HG03558 (cell line): Measurements from ENCODE around the gene SCUBE1.

ENCODE experiments used
- ATAC-seq: cut with Tn5 transposase; IDR thresholded peaks from one replicate; pipeline ENCODE4 v1.9.1; 2021; ENCODE audit warnings: moderate number of reproducible peaks; ENCODE audit not compliant: unreplicated experiment; ENCODE audit errors: extremely low read depth

The SCUBE1 gene

DNA sequence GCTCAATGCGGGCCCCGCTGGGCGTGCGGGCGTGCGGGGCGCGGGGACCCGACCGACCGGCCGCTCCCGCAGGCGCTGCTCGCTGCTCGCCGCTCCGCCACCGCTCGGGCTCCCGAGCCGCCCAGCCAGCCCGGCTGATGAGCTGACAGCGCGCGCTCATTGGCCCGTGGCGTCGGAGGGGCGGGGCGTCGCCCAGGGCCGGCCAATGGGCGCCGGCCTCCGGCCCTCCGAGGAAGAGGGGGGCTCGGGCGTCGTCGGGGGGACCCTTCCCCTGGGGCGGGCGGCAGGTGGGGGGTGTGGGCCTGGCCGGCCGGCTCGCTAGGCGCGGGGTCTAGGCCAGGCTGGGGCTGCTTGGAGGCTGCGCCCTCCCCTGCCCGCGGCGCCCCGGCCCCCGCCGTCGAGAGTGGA, at the start of gene SCUBE1:
Gene SCUBE1 (minus strand): TSS at position 111 of the 408 bp plus-strand sequence. CDS start 111 bp downstream, outside the sequence.
- ATAC-seq = no peak

DNA sequence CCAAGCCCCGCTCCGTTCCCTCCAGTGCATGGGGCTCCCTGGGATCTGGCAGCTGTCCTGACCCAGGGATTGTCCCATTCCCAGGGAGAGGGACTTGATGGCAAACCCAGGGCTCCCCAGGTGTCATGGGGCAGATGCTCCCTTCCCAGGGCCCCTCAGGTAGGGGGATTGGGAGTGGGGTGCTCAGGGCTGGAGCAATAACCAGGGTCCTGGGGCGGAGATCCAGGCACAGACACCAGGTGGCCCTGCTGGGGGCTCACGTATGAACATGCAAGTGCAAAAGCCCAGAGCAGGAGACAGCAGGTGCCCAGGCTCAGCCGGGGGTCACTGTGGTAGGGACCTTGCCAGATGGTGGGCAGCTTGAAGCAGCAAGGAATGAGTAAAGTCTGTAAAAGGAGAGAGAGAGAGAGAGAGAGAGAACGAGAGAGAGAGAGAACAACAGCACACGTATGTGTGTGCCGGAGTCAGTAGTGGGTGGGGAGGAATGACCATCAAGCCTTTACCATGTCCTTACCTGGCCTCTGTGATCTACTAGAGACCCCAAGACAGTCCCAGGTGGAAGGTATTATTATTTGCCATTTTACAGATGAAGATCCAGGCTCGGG, 49.3 kb upstream of the SCUBE1 start:
- no peak for ATAC-seq

DNA sequence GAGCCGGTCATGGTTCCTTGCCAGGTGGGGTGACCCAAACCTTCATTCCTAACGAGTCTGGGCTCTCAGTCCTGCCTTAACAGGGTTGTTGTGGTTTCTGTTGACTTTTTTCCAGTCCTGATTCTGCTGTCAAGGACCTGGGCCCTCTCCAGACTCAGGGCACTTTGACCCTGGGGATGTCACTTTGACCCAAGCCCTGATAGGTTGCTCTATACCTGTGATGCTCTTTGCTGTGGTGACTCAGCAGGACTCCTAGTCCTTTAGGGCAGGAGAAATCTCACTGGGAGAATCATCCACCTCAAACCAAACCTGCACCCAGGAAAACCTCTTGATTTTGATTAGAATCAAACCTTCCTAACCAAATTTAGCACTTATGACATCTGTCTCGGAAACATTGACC, 48.1 kb upstream of the SCUBE1 start:
- no peak for ATAC-seq

DNA sequence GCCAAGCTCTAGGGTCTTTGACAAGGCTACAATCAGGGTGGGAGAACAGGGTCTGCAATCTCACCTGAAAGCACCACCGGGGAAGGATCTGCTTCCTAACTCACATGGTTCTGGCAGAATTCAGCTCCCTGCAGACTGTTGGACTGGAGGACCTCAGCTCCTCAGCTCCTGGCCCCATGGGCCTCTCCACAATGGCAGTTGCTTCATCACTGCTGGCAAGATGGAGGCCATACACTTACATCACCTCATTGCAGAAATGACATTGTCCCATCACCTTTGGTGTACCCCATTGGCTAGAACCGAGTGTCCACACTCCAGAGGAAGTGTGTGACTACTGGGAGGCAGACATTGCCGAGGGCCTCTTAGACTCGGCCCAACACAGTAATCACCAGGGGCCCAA, 47.7 kb upstream of the SCUBE1 start:
- ATAC-seq = no peak

DNA sequence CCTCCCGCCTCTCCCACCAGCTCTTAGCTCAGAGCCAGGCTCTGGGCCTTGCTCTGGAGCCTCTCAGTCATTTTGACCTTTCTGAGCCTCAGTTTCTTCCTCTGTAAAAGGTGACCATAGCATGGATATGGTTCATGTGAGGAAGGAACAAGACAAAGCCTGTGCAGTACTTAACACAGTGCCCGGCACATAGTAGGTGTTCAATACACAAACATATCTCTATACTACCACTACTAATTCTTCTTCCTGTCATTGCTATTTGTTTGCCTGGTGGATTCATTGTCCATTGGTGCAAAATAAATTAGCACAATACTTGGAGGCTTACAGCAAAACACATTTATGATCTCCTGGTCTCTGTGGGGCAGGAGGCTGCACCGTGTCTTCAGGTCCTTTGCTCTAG, 47.0 kb upstream of the SCUBE1 start:
- ATAC-seq = no peak

DNA sequence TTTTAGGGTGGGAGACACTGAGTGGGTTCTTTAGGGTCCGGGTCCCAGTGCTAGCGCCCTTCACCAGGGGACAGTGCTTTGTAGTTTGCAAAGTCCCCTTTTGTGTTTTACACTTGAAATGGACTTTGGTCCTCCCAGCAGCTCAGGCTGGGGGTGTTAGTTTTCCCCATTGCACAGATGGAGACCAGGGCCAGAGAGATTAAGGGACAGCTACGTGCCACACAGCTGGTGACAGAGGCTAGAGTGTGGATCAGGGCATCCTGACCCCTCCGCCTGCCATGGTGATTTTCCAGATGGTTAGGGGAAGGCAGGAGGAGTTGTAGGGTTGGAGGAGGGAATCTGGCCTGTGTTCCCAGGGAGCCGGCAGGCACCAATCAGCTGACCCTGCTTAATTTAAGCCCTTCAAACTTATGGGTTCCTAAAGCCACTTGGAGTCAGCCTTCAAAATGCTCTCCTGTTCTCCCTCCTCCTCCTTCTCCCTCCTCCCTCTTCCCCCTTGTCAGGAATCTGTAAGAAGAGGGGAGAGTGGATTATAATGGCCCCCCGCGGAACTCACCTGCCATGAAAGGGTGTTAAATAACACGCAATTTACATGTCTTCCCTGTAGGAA, 46.2 kb upstream of the SCUBE1 start:
- ATAC-seq = no peak

DNA sequence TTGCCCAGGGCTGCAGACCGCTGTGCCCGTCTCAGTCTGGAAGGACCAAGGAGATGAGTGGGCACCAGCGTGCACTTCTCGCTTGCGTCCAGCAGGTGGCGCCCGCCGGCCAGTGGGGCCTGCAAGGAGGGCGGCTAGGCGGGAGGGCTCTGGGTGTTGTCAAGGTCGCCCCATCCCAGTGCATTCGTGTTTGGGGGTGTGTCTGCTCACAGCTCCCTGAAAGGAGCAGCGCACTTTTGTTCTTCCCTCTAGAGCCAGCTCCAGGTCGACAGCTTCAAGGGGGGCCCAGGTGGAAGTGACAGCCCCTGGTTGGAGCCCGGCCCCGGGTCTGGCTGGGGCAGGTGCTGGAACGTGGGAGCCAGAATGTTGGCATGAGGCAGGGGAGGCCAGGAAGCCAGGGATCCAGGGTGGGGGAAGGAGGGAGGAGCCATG, 45.3 kb upstream of the SCUBE1 start:
- ATAC-seq = no peak

DNA sequence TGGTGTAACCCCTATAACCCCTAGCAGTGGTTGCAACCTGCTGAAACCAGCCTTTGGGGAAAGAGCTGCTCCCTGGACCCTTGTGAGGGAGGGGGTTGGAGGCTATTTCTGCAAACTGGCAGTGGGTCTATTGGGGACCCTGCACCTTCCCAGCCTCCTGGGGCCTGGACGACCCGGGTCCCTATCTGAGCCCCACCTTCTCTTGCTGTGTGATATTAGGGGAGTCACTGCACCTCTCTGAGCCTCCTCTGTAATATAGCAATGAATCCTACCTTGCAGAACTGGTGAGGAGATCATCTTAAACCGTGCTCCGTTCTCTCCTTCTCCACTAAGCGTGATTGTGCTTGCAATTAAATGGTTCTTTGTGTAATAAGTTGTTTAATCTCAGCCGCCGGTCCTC, 44.6 kb upstream of the SCUBE1 start:
- no peak for ATAC-seq

DNA sequence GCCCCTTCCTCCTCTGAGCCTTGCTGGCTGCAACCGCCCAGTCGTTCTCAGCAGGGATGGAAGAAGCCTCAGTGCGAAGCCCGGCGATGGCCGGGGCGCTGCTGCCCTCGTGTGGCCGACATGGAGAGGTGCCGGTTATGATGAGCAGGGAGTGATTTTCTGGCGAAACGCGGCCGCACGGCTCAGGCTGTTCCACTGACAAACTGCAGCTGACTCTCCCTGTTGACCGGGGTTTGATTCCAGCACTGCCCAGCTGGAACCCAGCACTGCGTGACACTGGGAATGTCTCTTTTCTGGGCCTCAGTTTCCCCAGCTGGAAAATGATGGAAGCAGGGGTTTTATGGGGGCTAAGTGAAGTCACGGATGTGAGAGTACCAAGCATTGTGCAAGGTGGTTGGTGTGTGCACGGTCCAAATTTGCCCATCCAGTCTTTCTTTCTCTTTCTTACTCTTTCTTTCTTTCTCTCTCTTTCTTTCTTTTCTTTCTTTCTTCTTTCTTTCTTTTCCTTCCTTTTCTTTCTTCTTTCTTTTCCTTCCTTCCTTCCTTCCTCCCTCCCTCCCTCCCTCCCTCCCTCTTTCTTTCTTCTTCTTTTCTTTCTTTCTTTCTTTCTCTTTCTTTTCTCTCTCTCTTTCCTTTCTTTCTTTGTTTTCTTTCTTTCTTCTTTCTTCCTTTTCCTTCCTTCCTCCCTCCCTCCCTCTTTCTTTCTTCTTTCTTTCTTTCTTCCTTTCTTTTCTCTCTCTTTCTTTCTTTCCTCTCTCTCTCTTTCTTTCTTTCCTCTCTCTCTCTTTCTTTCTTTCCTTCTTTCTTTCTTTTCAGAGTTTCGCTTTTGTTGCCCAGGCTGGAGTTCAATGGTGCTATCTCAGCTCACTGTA, 42.8 kb upstream of the SCUBE1 start:
- ATAC-seq = no peak

DNA sequence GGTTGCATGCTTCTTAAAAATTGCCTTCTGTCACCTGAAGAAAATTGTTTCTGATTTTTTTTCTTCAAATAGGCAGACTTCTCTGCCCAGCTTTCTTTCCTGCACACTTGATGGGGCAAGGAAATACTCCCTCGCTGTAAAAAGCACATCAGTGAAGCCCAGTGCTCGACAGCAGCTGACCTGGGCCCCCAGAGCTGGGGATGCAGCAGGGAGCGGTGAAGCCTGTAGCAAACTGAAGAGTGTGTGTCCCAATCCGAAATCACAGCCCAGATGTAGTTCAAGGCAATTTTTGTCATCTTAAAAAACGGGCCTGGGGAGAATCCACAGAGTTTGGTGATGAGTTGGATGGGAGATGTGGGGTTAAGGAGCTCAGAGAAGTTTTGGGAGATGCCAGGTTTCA, 41.7 kb upstream of the SCUBE1 start:
- ATAC-seq = no peak

DNA sequence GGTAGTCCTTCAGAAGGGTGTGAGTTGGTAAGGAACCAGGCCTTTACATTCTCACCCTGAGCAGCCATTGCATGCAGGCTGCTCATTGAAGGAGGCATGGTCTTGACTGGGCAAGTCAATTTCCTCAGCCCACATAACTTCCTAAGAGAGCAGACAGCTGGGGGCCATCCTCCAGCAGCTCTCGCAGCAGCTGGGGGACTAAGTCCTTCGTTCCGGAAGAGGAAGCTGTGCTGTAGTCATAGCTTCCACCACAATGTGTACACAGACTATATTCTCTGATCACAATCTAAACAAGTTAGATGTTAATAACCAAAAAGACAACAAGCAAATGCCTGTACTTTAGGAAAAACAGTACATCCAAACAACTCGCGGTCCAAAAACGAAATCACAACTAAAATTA, 38.5 kb upstream of the SCUBE1 start:
- no peak for ATAC-seq

DNA sequence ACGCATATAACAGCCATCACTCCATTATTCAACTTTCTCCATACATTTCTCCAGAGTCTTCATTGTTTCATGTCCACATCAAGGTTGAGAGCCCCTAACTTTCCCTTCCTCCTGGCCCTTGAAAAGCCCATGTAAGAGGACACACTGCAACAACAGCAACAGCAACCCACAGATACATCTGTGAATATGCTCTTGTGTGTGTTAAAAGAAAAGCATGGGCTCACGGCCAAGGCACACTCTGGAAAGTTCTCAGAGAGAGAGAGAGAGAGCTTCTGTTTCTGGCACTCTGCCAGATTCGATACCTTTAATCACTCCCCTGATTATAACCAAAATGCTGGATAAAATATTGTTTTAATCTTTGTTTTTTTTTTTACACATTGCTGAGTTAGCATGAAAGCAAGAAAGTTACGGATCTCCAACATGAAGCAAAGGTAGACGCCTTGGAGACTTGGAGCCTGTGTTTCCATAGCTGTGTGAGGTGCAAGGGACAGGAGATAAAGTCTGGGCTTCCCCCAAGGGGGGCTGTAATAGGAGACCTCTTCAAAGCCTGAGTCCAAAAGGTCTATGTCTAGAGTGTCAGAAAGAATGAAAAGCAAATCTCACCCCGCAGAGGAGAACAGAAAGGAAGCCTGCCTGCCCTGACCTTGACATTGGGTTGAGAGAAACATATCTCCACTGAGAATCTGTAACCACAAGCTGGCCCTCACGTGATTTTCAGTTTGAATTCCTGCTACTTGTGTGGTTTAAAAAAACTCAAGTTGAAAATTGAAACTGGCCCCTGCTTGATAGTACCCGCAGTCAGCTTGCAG, 34.9 kb upstream of the SCUBE1 start:
- no peak for ATAC-seq

DNA sequence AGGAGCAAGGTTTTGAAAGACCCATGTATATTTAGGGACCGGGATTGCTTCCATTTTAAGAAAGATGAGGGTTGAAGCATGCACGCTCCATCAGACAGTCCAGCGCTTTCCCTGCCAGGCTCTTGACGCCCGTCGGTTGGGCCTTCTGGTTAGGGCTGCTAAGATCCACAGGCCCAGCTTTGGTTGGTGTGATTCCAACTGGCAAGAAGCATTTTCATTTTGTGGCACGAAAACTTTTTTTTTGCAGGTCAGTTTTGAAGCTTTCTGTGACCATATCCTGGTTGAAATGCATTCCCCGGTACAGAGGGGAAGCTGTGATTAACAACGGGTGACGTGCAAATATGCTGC, 34.4 kb upstream of the SCUBE1 start:
- no peak for ATAC-seq

DNA sequence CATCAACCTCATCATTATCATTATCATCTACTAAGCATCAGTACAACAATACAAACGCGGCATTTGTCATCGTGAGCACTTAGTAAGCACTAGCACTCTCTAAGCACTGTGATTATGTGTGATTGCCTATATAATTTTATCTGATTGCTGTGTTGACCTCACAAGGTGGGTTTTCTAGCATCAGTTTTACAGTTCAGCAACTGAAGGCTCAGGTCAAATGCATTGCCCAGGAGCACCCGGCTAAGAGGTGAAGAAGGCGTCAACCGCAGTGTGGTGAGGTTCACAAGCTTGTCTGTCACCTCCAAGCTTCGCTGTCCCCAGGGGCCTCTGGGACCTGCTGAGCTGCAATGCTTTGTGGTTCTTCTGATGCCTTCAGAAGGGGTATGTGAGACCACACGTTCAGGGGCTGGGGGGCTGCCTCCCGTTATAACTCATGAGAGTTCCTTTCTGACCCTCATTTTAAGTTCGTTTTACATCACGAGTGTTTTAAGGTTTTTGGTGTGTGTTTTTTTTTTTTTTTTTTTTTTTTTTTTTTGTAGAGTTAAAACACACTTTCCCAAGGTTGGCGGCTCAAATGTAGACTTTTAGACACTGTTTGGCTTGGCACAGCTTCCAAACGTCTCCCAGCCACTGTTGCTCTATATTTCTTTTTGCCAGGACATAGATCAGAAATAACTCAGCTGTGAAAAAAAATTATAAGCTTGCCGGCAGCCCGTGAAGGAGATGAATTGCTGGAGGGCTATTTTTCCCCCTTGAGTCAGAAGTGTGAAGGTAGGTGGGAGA, 33.8 kb upstream of the SCUBE1 start:
- no peak for ATAC-seq

DNA sequence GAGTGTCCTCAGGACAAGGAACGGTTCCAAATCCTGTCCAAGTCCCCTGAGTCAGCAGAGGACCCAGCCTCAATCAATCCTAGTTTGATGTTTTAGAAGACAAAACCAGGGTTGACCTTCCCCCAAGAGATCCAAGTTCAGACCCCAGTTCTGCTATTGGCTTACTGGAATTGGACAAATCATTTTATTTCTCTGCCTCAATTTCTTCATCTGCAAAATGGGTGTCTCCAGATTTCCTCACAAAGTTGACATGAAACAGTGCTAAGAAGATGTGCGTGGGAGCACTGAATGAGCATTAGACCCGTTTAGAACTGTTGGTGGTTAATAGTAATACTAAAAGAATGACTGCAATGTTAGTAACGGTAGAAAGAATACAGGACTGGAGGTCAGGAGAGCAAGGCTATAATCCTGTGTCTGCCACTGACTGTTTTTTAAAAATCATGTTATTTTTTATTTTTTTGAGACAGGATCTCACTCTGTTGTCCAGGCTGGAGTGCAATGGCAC, 32.8 kb upstream of the SCUBE1 start:
- ATAC-seq = no peak

DNA sequence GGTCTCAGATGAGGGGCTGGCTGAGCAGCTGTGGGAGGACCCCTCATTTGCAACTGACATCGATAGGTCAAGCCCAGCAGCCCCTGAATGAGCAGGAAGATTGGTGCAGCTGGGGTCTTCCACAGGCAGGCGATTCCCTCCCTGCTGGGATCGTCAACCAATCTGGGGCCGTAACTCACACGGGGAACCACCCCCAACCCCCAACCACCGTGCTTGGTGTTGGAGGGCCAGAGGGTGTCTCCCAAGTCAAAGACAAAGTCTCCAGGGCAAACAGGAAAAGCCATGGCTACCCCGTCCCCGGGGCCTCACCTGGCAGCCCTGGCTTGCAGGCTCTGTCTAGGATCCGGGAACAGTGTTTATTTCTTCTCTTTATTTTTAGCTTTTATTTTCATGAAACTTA, 26.9 kb upstream of the SCUBE1 start:
- no peak for ATAC-seq

DNA sequence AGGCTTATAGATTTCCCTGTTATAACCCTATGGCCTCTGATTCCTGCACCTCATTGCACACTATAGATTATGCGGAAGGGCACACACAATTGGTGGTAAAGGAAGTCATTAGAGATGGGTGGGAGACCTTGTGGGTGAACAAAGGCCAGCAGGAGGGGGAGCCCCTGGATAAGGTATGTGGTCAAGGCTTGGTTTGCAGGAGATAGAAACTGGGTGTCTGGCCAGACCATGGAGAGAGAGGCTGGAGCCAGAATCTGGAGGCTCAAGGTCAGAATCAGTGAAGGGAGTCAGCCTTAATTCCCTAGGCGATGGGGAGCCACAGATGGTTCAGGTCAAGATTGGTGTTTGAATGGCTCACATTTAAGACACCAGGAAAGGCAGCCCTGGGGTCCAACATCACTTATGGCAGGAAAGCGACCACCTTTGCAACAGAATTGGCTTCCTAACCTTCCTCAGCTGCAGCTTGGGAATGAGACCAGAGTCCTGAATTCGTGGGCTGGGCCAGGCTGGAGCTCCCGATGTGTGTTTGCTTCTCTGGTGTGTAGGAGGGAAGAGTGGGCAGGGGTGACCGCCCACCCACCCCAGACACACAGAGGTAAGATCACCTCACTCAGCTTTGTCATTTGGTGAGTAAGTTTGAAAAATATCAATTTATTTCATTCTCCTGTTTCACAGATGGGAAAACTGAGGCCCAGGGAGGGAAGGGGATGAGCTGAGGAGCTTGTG, 22.7 kb upstream of the SCUBE1 start:
- ATAC-seq = no peak

DNA sequence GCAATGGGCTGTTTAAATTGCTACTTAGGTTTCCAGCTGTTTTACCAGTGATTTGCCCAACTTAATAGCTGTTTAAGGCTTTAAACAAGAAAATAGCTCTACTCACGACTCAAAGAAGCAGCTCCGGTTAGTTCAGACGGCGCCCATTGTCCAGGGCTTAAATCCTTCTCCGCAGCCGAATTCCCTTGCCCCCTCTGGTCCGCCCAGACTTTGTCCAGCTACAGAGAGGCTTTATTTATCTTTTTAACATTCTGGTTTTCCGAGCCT, 20.9 kb upstream of the SCUBE1 start:
- ATAC-seq = no peak
